Panc1 (cell line): Measurements from ENCODE around the gene CAMKMT. TPM values are rescaled to one million over a fixed set of nuclear protein-coding genes. Genes with fewer than 3 reads are reported as not detected.

ENCODE experiments used
- ATAC-seq: fragments of 200-7000 bp; cut with Tn5 transposase; 2 replicates; pipeline ENCODE4 v1.9.1; 2020; ENCODE audit warnings: mild to moderate bottlenecking, moderate library complexity
- BruUV-seq: library from RNA; stranded (reverse); fragments of 400-500 nt; replicated peaks from 2 replicates; lab custom pipeline; 2021; lab: Mats Ljungman, UMichigan
- CTCF ChIA-PET: fragments of 300-600 bp; sonication (Branson Sonifier 250); formaldehyde crosslinking; loops from one replicate; lab custom pipeline; 2022; ENCODE audit warnings: antibody characterized with exemption; lab: Charles Lee
- POLR2A ChIA-PET: fragments of 300-600 bp; sonication (Branson Sonifier 250); formaldehyde crosslinking; loops from one replicate; lab custom pipeline; 2022; ENCODE audit warnings: antibody characterized with exemption; lab: Charles Lee
- DNase-seq: peaks from one replicate; pipeline ENCODE4 v3.0.0-alpha.2; 2010; ENCODE audit warnings: low read depth, low spot score
- H3K27ac ChIP-seq: 2 replicates; pipeline ENCODE4 v1.5.1; 2011; ENCODE audit warnings: mild to moderate bottlenecking, low read length, inconsistent platforms
- H3K27me3 ChIP-seq: fragments of 200-500 bp; sonication (Bioruptor generic); 2 replicates; pipeline ENCODE4 v1.6.0; 2014; ENCODE audit warnings: low read length, inconsistent platforms; ENCODE audit not compliant: control insufficient read depth, insufficient read depth
- H3K36me3 ChIP-seq: fragments of 200-500 bp; sonication (Bioruptor generic); 2 replicates; pipeline ENCODE4 v1.5.1; 2014; ENCODE audit warnings: inconsistent platforms, mild to moderate bottlenecking, low read length, moderate library complexity; ENCODE audit not compliant: control insufficient read depth, insufficient read depth
- H3K4me1 ChIP-seq: 2 replicates; pipeline ENCODE4 v1.5.1; 2011; ENCODE audit warnings: inconsistent platforms, mild to moderate bottlenecking, low read length, moderate library complexity; ENCODE audit not compliant: control insufficient read depth, insufficient read depth
- H3K4me3 ChIP-seq, 2 experiments: 2 replicates each; pipeline ENCODE4 v1.5.1; 2011 to 2012; ENCODE audit warnings: low read depth in 2 of 2, low read length in 2 of 2, mild to moderate bottlenecking in 2 of 2, inconsistent platforms in 1 of 2, moderate library complexity in 1 of 2
- H3K9me3 ChIP-seq: fragments of 200-500 bp; sonication (Bioruptor generic); 2 replicates; pipeline ENCODE4 v1.5.1; 2014; ENCODE audit warnings: low read depth, mild to moderate bottlenecking, inconsistent platforms, low read length, moderate library complexity; ENCODE audit not compliant: control insufficient read depth, insufficient read depth
- POLR2AphosphoS5 ChIP-seq: IDR thresholded peaks from 2 replicates; pipeline ENCODE4 v1.6.1; 2012; ENCODE audit warnings: mild to moderate bottlenecking, low read depth, low read length, moderate library complexity
- SIN3A ChIP-seq: IDR thresholded peaks from 2 replicates; pipeline ENCODE4 v1.6.1; 2012; ENCODE audit warnings: low read depth, mild to moderate bottlenecking, low read length, moderate library complexity, borderline replicate concordance; ENCODE audit not compliant: insufficient read depth
- TCF7L2 ChIP-seq: IDR thresholded peaks from 2 replicates; pipeline ENCODE4 v1.6.1; 2011; ENCODE audit warnings: mild to moderate bottlenecking, low read depth, low read length, inconsistent platforms
- in situ Hi-C: cut with HindIII; loops from 2 replicates; pipeline ENCODE4 v1.10.0; 2016; ENCODE audit warnings: low sequenced_read_pairs, low pct_unique_long_range_greater_than_20kb
- intact Hi-C: fragments of 100-400 bp; cut with micrococcal nuclease; formaldehyde crosslinking; loops from one replicate; pipeline ENCODE4 v1.10.0; 2022; ENCODE audit not compliant: unreplicated experiment
- total RNA-seq: library from RNA; stranded (reverse); gene quantifications from one replicate; pipeline ENCODE4 v1.2.1, GENCODE V29; 2021; ENCODE audit not compliant: unreplicated experiment
- TF ChIP-seq, protein P1 (sequence below), 2 experiments: IDR thresholded peaks; 2 replicates each; pipeline ENCODE4 v1.6.1; 2011 to 2012; ENCODE audit warnings: low read depth in 2 of 2, control low read depth in 1 of 2, low read length in 1 of 2, mild to moderate bottlenecking in 1 of 2, moderate library complexity in 1 of 2; ENCODE audit not compliant: insufficient read depth in 1 of 2
- TF ChIP-seq, protein P2 (sequence below): fragments of 450-650 bp; IDR thresholded peaks from 2 replicates; pipeline ENCODE4 v1.5.1; 2017; ENCODE audit warnings: mild to moderate bottlenecking

CAMKMT gene
- total RNA-seq, 1 experiment from 2014 or later, result 12.6 TPM

DNA sequence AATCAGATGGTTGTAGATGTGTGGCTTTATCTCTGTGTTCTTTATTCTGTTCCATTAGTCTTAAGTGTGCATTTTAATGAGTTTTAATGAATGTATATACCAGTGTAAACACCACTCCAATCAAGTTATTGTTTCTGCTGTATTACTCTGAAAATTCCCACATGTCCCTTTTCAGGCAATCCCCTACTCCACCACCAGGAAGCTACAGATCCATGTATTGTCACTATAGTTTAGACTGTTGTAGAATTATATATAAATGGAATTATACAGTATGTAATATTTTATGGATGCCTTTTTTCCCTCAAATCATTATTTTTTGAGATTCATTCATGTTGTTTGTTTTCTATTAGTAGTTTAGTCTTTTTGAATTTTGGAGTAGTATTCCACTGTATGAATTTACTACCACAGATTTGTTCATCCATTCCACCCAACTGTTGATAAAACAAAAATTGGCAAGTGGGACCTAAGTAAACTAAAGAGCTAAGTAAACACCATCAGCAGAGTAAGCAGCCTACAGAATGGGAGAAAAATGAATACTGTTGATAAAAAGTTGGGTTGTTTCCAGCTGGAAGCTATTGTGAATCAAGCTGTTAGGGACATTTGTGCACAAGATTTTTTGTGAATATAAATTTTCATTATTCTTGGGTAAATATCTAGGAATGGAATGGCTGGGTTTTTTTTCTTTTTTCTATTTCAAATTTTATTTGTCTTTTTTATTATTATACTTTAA lies 262.0 kb downstream of the CAMKMT start:
- H3K4me1 ChIP-seq, result no peaks in the 10 kb centered on the region
- intact Hi-C loops, result no loop called here
- no peaks in the 10 kb centered on the region for H3K9me3 ChIP-seq
- ChIA-PET POLR2A (interaction anchor here (0.6 kb wide), 1 partner anchor 240 kb away, joined by 6 read pairs; no protein-coding TSS in a partner anchor), CTCF (interaction anchor here (0.6 kb wide), 1 partner anchor 66 kb away, joined by 3 read pairs; no protein-coding TSS in a partner anchor)
- in situ Hi-C loops, result no loop called here
- H3K36me3 ChIP-seq, result no peaks in the 10 kb centered on the region
- ATAC-seq, result no peak
- DNase-seq, result no peak
- no peak overlapping the region for H3K27ac ChIP-seq
- no TSS peak for BruUV-seq
- TF ChIP-seq TCF7L2 (no peak), POLR2AphosphoS5 (no peak), SIN3A (no peak)
- TF ChIP-seq, protein P1, sequence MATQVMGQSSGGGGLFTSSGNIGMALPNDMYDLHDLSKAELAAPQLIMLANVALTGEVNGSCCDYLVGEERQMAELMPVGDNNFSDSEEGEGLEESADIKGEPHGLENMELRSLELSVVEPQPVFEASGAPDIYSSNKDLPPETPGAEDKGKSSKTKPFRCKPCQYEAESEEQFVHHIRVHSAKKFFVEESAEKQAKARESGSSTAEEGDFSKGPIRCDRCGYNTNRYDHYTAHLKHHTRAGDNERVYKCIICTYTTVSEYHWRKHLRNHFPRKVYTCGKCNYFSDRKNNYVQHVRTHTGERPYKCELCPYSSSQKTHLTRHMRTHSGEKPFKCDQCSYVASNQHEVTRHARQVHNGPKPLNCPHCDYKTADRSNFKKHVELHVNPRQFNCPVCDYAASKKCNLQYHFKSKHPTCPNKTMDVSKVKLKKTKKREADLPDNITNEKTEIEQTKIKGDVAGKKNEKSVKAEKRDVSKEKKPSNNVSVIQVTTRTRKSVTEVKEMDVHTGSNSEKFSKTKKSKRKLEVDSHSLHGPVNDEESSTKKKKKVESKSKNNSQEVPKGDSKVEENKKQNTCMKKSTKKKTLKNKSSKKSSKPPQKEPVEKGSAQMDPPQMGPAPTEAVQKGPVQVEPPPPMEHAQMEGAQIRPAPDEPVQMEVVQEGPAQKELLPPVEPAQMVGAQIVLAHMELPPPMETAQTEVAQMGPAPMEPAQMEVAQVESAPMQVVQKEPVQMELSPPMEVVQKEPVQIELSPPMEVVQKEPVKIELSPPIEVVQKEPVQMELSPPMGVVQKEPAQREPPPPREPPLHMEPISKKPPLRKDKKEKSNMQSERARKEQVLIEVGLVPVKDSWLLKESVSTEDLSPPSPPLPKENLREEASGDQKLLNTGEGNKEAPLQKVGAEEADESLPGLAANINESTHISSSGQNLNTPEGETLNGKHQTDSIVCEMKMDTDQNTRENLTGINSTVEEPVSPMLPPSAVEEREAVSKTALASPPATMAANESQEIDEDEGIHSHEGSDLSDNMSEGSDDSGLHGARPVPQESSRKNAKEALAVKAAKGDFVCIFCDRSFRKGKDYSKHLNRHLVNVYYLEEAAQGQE (IDR thresholded peaks at IDR 0.05; ENCODE audit: insufficient read depth in 1 of 2, low read depth in 2 of 2, low read length in 1 of 2), result no peak
- TF ChIP-seq, protein P2, sequence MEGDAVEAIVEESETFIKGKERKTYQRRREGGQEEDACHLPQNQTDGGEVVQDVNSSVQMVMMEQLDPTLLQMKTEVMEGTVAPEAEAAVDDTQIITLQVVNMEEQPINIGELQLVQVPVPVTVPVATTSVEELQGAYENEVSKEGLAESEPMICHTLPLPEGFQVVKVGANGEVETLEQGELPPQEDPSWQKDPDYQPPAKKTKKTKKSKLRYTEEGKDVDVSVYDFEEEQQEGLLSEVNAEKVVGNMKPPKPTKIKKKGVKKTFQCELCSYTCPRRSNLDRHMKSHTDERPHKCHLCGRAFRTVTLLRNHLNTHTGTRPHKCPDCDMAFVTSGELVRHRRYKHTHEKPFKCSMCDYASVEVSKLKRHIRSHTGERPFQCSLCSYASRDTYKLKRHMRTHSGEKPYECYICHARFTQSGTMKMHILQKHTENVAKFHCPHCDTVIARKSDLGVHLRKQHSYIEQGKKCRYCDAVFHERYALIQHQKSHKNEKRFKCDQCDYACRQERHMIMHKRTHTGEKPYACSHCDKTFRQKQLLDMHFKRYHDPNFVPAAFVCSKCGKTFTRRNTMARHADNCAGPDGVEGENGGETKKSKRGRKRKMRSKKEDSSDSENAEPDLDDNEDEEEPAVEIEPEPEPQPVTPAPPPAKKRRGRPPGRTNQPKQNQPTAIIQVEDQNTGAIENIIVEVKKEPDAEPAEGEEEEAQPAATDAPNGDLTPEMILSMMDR, result no peak; the same call in 1 of the 2 replicates
- no peak overlapping the region for H3K4me3 ChIP-seq
- H3K27me3 ChIP-seq, result no peaks in the 10 kb centered on the region

DNA sequence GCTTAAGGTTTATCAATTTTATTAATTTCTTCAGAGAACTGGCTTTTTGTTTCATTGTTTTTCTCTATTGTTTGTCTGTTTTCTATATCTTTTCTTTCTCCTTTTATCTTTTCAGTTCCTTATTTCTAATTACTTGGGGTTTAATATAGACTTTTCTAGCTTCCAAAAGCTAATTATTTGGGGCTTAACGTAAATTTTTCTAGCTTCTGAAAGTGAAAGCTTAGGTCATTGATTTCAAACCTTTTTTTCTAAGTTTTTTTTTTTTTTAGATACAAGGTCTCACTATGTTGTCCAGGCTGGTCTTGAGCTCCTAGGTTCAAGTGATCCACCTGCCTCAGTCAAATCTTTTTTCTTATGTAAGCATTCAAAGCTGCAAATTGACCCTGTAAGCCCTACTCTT lies 266.6 kb downstream of the CAMKMT start:
- Histone ChIP-seq H3K4me3 (no peak overlapping the region), H3K4me1 (no peaks in the 10 kb centered on the region), H3K27ac (no peak overlapping the region), H3K27me3 (no peaks in the 10 kb centered on the region), H3K36me3 (no peaks in the 10 kb centered on the region), H3K9me3 (peaks cover 7% of the 10 kb centered on the region; the same call in 1 of the 2 replicates)
- DNase-seq (no peak), ATAC-seq (no peak)
- POLR2A ChIA-PET, result interaction anchor here (0.6 kb wide), 1 partner anchor 13 kb away, joined by 3 read pairs; no protein-coding TSS in a partner anchor
- no TSS peak for BruUV-seq
- TF ChIP-seq, protein P2, result no peak
- no peak for TF ChIP-seq TCF7L2
- TF ChIP-seq, protein P1 (IDR thresholded peaks at IDR 0.05; ENCODE audit: insufficient read depth in 1 of 2, low read depth in 2 of 2, low read length in 1 of 2), result no peak
- no peak for TF ChIP-seq POLR2AphosphoS5
- TF ChIP-seq SIN3A, result no peak
- CTCF ChIA-PET, result interaction anchor here (1.4 kb wide), 1 partner anchor 149 kb away, joined by 4 read pairs; no protein-coding TSS in a partner anchor
- in situ Hi-C loops (no loop called here), intact Hi-C loops (no loop called here)
